ENCODE data around the gene CCDC60.
A peak's percentile ranks its signal among the peaks of the same experiment; 100 is the strongest.

Gene CCDC60

GRCh38 chr12:119456824-119457223 lies 122.3 kb downstream of the CCDC60 start:
- DNase-seq = no peak

GRCh38 chr12:119457271-119457670 lies 122.7 kb downstream of the CCDC60 start:
- no peak for DNase-seq

- DNase-seq = no peak
Observed at GRCh38 chr12:119459481-119459880, 125.0 kb downstream of the CCDC60 start.

- no peak for DNase-seq
Observed at GRCh38 chr12:119460876-119461275, 126.3 kb downstream of the CCDC60 start.

GRCh38 chr12:119461636-119462214 lies 127.2 kb downstream of the CCDC60 start:
- DNase-seq = no peak

- no peak for DNase-seq
Observed at GRCh38 chr12:119463211-119463926, 128.8 kb downstream of the CCDC60 start.

- DNase-seq = no peak
Observed at GRCh38 chr12:119468296-119468695, 133.8 kb downstream of the CCDC60 start.

- no peak for DNase-seq
Observed at GRCh38 chr12:119475650-119476049, 141.1 kb downstream of the CCDC60 start.

- DNase-seq = no peak
Observed at GRCh38 chr12:119476951-119477350, 142.4 kb downstream of the CCDC60 start.

- no peak for DNase-seq
Observed at GRCh38 chr12:119479121-119479561, 144.6 kb downstream of the CCDC60 start.

GRCh38 chr12:119480551-119480950 lies 146.0 kb downstream of the CCDC60 start:
- DNase-seq = no peak

GRCh38 chr12:119486599-119487154 lies 152.1 kb downstream of the CCDC60 start:
- peak; percentile 78 for DNase-seq

GRCh38 chr12:119491814-119492213 lies 157.3 kb downstream of the CCDC60 start:
- no peak for DNase-seq

- DNase-seq = peak; percentile 1
Observed at GRCh38 chr12:119500209-119500608, 165.7 kb downstream of the CCDC60 start.

GRCh38 chr12:119501052-119501451 lies 166.5 kb downstream of the CCDC60 start:
- DNase-seq = no peak

- no peak for DNase-seq
Observed at GRCh38 chr12:119505001-119505400, 170.5 kb downstream of the CCDC60 start.

GRCh38 chr12:119512772-119513497 lies 178.4 kb downstream of the CCDC60 start:
- DNase-seq = no peak

GRCh38 chr12:119528241-119528640 lies 193.7 kb downstream of the CCDC60 start:
- DNase-seq = no peak

GRCh38 chr12:119540476-119540875 lies 205.9 kb downstream of the CCDC60 start:
- DNase-seq = no peak

- DNase-seq = no peak
Observed at GRCh38 chr12:119544765-119545625, 210.5 kb downstream of the CCDC60 start.

- no peak for DNase-seq
Observed at GRCh38 chr12:119546340-119546739, 211.8 kb downstream of the CCDC60 start.

GRCh38 chr12:119547001-119547400 lies 212.5 kb downstream of the CCDC60 start:
- no peak for DNase-seq

- no peak for DNase-seq
Observed at GRCh38 chr12:119556854-119557253, 222.3 kb downstream of the CCDC60 start.

Data from NCI-H524 treated with DMSO at 0.1 percent for 48 hours (cell line).